HepG2 (cell line): ENCODE data around the gene ENTREP1. TPM values are rescaled to one million over a fixed set of nuclear protein-coding genes. Genes with fewer than 3 reads are reported as not detected.

ENCODE experiments used
- ATAC-seq: fragments of 200-7000 bp; cut with Tn5 transposase; 3 replicates; pipeline ENCODE4 v1.9.1; 2020; ENCODE audit warnings: mild to moderate bottlenecking, moderate library complexity
- BruUV-seq: library from RNA; stranded (reverse); fragments of 400-500 nt; replicated peaks from 2 replicates; lab custom pipeline; 2021; lab: Mats Ljungman, UMichigan
- CTCF ChIA-PET: fragments of 300-600 bp; formaldehyde crosslinking; extraction: SDS; loops from one replicate; lab custom pipeline; 2021; ENCODE audit warnings: low total read pairs, inconsistent platforms, low intra/inter-chr PET ratio; lab: Yijun Ruan, JAX
- POLR2A ChIA-PET: fragments of 350-600 bp; sonication (Branson Sonifier 250); formaldehyde crosslinking; loops from one replicate; lab custom pipeline; 2020; ENCODE audit warnings: antibody characterized with exemption, inconsistent platforms; lab: Yijun Ruan, JAX
- DNase-seq: peaks from one replicate; pipeline ENCODE4 v3.0.0-alpha.2; 2015; ENCODE audit warnings: low spot score
- FAIRE-seq: peaks from 3 replicates; lab custom pipeline; 2011; peaks lifted over from hg19 to GRCh38; lab: Jason Lieb, UNC
- H2AFZ ChIP-seq: one replicate; pipeline ENCODE4 v1.6.1; 2011; ENCODE audit warnings: low read length, inconsistent platforms
- H3K27ac ChIP-seq: fragments of 300-600 bp; 3 replicates; pipeline ENCODE4 v1.8.0; 2011; ENCODE audit warnings: mixed run types, mild to moderate bottlenecking, mixed read lengths, low read length, inconsistent platforms; ENCODE audit not compliant: insufficient read depth; ENCODE audit errors: extremely low read length
- H3K27me3 ChIP-seq, 2 experiments: fragments of 200-600 bp in 1 of 2; 2 replicates in 1 of 2; 3 replicates in 1 of 2; pipeline versions ENCODE4 v1.6.0 to v1.8.0; 2011; ENCODE audit warnings: low read length in 2 of 2, mild to moderate bottlenecking in 2 of 2, moderate library complexity in 2 of 2, inconsistent platforms in 1 of 2; ENCODE audit not compliant: insufficient read depth in 2 of 2, control insufficient read depth in 1 of 2
- H3K36me3 ChIP-seq, 2 experiments: fragments of 200-600 bp in 1 of 2; replicated peaks in 1 of 2; 2 replicates in 1 of 2; 3 replicates in 1 of 2; pipeline versions ENCODE4 v1.5.1 to v1.8.0; 2011; ENCODE audit warnings: low read length in 2 of 2, inconsistent platforms in 1 of 2; ENCODE audit not compliant: insufficient read depth in 2 of 2, control insufficient read depth in 1 of 2
- H3K4me1 ChIP-seq: 2 replicates; pipeline ENCODE4 v1.5.1; 2012; ENCODE audit warnings: low read length, inconsistent platforms; ENCODE audit not compliant: insufficient read depth
- H3K4me2 ChIP-seq: 2 replicates; pipeline ENCODE4 v1.6.0; 2011; ENCODE audit warnings: low read depth, low read length, inconsistent platforms
- H3K4me3 ChIP-seq, 3 experiments: fragments of 200-600 bp in 1 of 3; sonication (generic), shearing (Covaris generic) in 1 of 3; replicated peaks in 1 of 3; 2 replicates each; pipeline ENCODE4 v1.5.1; 2011 to 2016; ENCODE audit warnings: low read length in 3 of 3, inconsistent platforms in 2 of 3, low read depth in 2 of 3, mild to moderate bottlenecking in 2 of 3, control low read depth in 1 of 3, mixed read lengths in 1 of 3; ENCODE audit not compliant: insufficient read depth in 1 of 3
- H3K79me2 ChIP-seq: one replicate; pipeline ENCODE4 v1.6.1; 2011; ENCODE audit warnings: low read length, inconsistent platforms; ENCODE audit not compliant: insufficient read depth
- H3K9ac ChIP-seq: 2 replicates; pipeline ENCODE4 v1.6.0; 2011; ENCODE audit warnings: mild to moderate bottlenecking, low read depth, low read length, inconsistent platforms; ENCODE audit not compliant: insufficient read depth
- H3K9me3 ChIP-seq: 2 replicates; pipeline ENCODE4 v1.5.1; 2012; ENCODE audit warnings: mild to moderate bottlenecking, low read length
- H4K20me1 ChIP-seq: 2 replicates; pipeline ENCODE4 v1.6.0; 2011; ENCODE audit warnings: inconsistent platforms, mild to moderate bottlenecking, low read length, moderate library complexity; ENCODE audit not compliant: insufficient read depth
- CREB1 ChIP-seq, 2 experiments: fragments of 450-650 bp in 1 of 2; IDR thresholded peaks; 2 replicates each; pipeline ENCODE4 v1.6.1; 2016 to 2017; ENCODE audit warnings: control low read depth in 1 of 2, mild to moderate bottlenecking in 1 of 2, missing compliant biosample characterization in 1 of 2, missing genetic modification characterization in 1 of 2
- HCFC1 ChIP-seq: fragments of 150-350 bp; IDR thresholded peaks from 2 replicates; pipeline ENCODE4 v1.6.1; 2014; ENCODE audit warnings: low read depth, low read length
- IRF2 ChIP-seq: IDR thresholded peaks from 2 replicates; pipeline ENCODE4 v1.6.1; 2018; ENCODE audit warnings: missing genetic modification reagents, missing compliant biosample characterization
- MAX ChIP-seq: IDR thresholded peaks from 2 replicates; pipeline ENCODE4 v1.6.1; 2012; ENCODE audit warnings: inconsistent platforms
- RORA ChIP-seq: sonication (generic); formaldehyde crosslinking; IDR thresholded peaks from 2 replicates; pipeline ENCODE4 v1.5.0; 2020; ENCODE audit warnings: mild to moderate bottlenecking, missing genetic modification reagents, moderate library complexity
- SIX1 ChIP-seq: sonication (generic); formaldehyde crosslinking; IDR thresholded peaks from 2 replicates; pipeline ENCODE4 v1.4.0; 2020; ENCODE audit warnings: missing genetic modification reagents, borderline replicate concordance
- SMAD9 ChIP-seq: sonication (generic); formaldehyde crosslinking; IDR thresholded peaks from 2 replicates; pipeline ENCODE4 v1.5.1; 2020; ENCODE audit warnings: mild to moderate bottlenecking, missing genetic modification reagents
- TBX3 ChIP-seq: fragments of 450-650 bp; IDR thresholded peaks from 2 replicates; pipeline ENCODE4 v1.6.1; 2017; ENCODE audit warnings: antibody characterized with exemption, mild to moderate bottlenecking, inconsistent platforms, borderline replicate concordance
- THAP11 ChIP-seq: IDR thresholded peaks from 2 replicates; pipeline ENCODE4 v1.6.1; 2016; ENCODE audit warnings: missing biosample characterization, missing genetic modification reagents
- ZNF230 ChIP-seq: sonication (generic); formaldehyde crosslinking; IDR thresholded peaks from 2 replicates; pipeline ENCODE4 v1.4.0; 2020; ENCODE audit warnings: mild to moderate bottlenecking, missing genetic modification reagents
- ZNF350 ChIP-seq: sonication (generic); formaldehyde crosslinking; IDR thresholded peaks from 2 replicates; pipeline ENCODE4 v1.4.0; 2020; ENCODE audit warnings: mild to moderate bottlenecking, low read depth, missing genetic modification reagents, borderline replicate concordance
- ZNF446 ChIP-seq: sonication (generic); formaldehyde crosslinking; IDR thresholded peaks from 2 replicates; pipeline ENCODE4 v1.5.0; 2020; ENCODE audit warnings: mild to moderate bottlenecking, missing genetic modification reagents
- ZNF800 ChIP-seq: sonication (generic); formaldehyde crosslinking; IDR thresholded peaks from 2 replicates; pipeline ENCODE4 v1.4.0; 2020; ENCODE audit warnings: missing genetic modification reagents
- WGBS: methylation state at CpG from one replicate; pipeline ENCODE4 v1.1.6; 2017; ENCODE audit warnings: low lambda C conversion rate; 5-methylcytosine and 5-hydroxymethylcytosine counted together
- in situ Hi-C: cut with HindIII; loops from 2 replicates; pipeline ENCODE4 v1.10.0; 2017; ENCODE audit warnings: low pct_unique_long_range_greater_than_20kb; ENCODE audit not compliant: extremely low pct_ligation_motif_present
- intact Hi-C: fragments of 100-400 bp; cut with micrococcal nuclease; formaldehyde crosslinking; loops from one replicate; pipeline ENCODE4 v1.10.0; 2022; ENCODE audit not compliant: unreplicated experiment
- polyA plus RNA-seq, 8 experiments: library from polyadenylated mRNA; depleted of rRNA in 3 of 8; stranded (reverse) in 7 of 8; unstranded in 1 of 8; fragments of >200 nt; fragmentation: Illumina TruSeq in 4 of 8; extraction: Trizol in 4 of 8; gene quantifications; 2 replicates each; pipeline versions ENCODE4 v1.2.1 to v1.2.3, GENCODE V29; 2011 to 2016; ENCODE audit warnings: low read depth in 4 of 8, missing spikeins in 1 of 8, mixed read lengths in 1 of 8; ENCODE audit not compliant: insufficient read depth in 1 of 8
- total RNA-seq, 5 experiments: library from RNA; depleted of rRNA; stranded (reverse); fragments of >200 nt; fragmentation: Illumina TruSeq; extraction: Trizol; gene quantifications; 2 replicates each; pipeline ENCODE4 v1.2.3, GENCODE V29; 2016; ENCODE audit warnings: low read depth in 1 of 5

The ENTREP1 gene
- total and polyA plus RNA-seq, 2 of the 13 experiments (the other 11 are each of a cell fraction or from before 2014, with no cell fraction given) = not detected

- FAIRE-seq (no peak), ATAC-seq (no peak), DNase-seq (no peak)
- peaks cover 4% of the 10 kb centered on the region; the same call in 1 of the 2 replicates for H4K20me1 ChIP-seq
- no peaks in the 10 kb centered on the region for H3K9me3 ChIP-seq
- intact Hi-C loops = no loop called here
- POLR2A ChIA-PET = no interaction called here
- no peak overlapping the region for H2AFZ ChIP-seq
- no peaks in the 10 kb centered on the region for H3K79me2 ChIP-seq
- peaks cover 8% of the 10 kb centered on the region for H3K4me1 ChIP-seq
- in situ Hi-C loops = no loop called here
- H3K36me3 ChIP-seq = no peaks in the 10 kb centered on the region
- H3K9ac ChIP-seq = no peak overlapping the region
- CTCF ChIA-PET = no interaction called here
- H3K27ac ChIP-seq = no peak overlapping the region
- WGBS = 30% methylated on average over 1 of the region's 1 CpG
- H3K4me2 ChIP-seq = no peak overlapping the region
- H3K4me3 ChIP-seq = no peak overlapping the region
- TF ChIP-seq ZNF230 (CRISPR knock-in tag) = no peak
- TF ChIP-seq IRF2 (CRISPR knock-in tag) = no peak
- no peak for TF ChIP-seq HCFC1
- no peak for TF ChIP-seq THAP11 (CRISPR knock-in tag)
- no peak for TF ChIP-seq CREB1 (IDR thresholded peaks at IDR 0.05)
- TF ChIP-seq CREB1 (CRISPR knock-in tag; IDR thresholded peaks at IDR 0.05) = no peak
- TF ChIP-seq SMAD9 = no peak
- TF ChIP-seq ZNF446 (CRISPR knock-in tag) = no peak
- TF ChIP-seq ZNF350 = no peak
- TF ChIP-seq RORA (CRISPR knock-in tag) = no peak
- no peak for TF ChIP-seq SIX1 (CRISPR knock-in tag)
- no peak for TF ChIP-seq TBX3
- no peak for TF ChIP-seq ZNF800 (CRISPR knock-in tag)
- no peak for TF ChIP-seq MAX
- BruUV-seq = no TSS peak
- H3K27me3 ChIP-seq = peaks cover 8 to 55% of the 10 kb centered on the region in 2 experiments; a peak in 4 of 5 replicates
These were observed 2.8 kb upstream of the ENTREP1 start for GRCh38 chr9:69322256-69322655.
